ENCODE data around the gene FOXP4. TPM values are rescaled to one million over a fixed set of nuclear protein-coding genes. Genes with fewer than 3 reads are reported as not detected.

FOXP4 gene
- total RNA-seq, 1 donor from 2014 or later: 2.7 TPM

DNA sequence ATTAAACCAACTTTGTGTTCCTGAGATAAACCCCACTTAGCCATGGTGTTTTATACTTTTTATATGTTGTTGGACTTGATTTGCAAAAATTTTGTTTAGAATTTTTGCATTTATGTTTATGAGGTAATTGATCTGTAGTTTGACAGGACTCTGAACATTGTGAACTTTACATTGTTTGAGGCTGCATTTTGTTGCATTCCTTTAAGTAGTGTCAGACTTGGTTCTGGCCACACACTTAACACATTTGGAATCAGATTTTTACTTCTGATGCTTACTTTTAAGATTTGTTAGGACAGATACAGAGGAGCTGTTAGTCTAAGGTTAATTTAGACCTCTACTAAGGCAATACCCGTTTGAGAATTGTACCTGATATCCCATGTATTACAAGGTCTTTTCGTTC is 75.6 kb downstream of the FOXP4 start:
- Histone ChIP-seq H3K4me3 (no peak overlapping the region), H4K20me1 (ENCODE audit: low read depth) (no peaks in the 10 kb centered on the region), H3K36me3 (no peaks in the 10 kb centered on the region), H3K27me3 (no peaks in the 10 kb centered on the region), H3K27ac (no peak overlapping the region), H3K4me1 (peaks cover 7% of the 10 kb centered on the region), H3K79me2 (ENCODE audit: low read depth) (no peaks in the 10 kb centered on the region), H3K9ac (no peak overlapping the region), H3K9me3 (ENCODE audit: low read depth) (peaks cover 11% of the 10 kb centered on the region), H2AFZ (replicated peaks) (no peak overlapping the region), H3F3A (ENCODE audit: low read depth) (peaks cover 15% of the 10 kb centered on the region), H3K4me2 (no peak overlapping the region)
- Mint-ChIP-seq H3K9me3 (peaks cover 15% of the 10 kb centered on the region), H3K27ac (peak overlapping the region; percentile 85), H3K27me3 (ENCODE audit: insufficient read depth, low read depth) (peaks cover 5% of the 10 kb centered on the region), H3K4me1 (peaks cover 29% of the 10 kb centered on the region), H3K36me3 (no peaks in the 10 kb centered on the region), H3K4me3 (no peak overlapping the region)
- DNase-seq (ENCODE audit: low spot score): no peak
- TF ChIP-seq EZH2phosphoT487 (IDR thresholded peaks at IDR 0.05): no peak
- no peak for TF ChIP-seq CTCF (IDR thresholded peaks at IDR 0.05)
- no peak for TF ChIP-seq EZH2 (IDR thresholded peaks at IDR 0.05)

- H3K4me1 ChIP-seq: peaks cover 7% of the 10 kb centered on the region
- Mint-ChIP-seq H3K4me3 (no peak overlapping the region), H3K36me3 (no peaks in the 10 kb centered on the region), H3K27me3 (ENCODE audit: insufficient read depth, low read depth) (peaks cover 5% of the 10 kb centered on the region), H3K9me3 (peaks cover 15% of the 10 kb centered on the region), H3K4me1 (peaks cover 32% of the 10 kb centered on the region), H3K27ac (peak overlapping the region; percentile 85)
- peaks cover 11% of the 10 kb centered on the region for H3K9me3 ChIP-seq (ENCODE audit: low read depth)
- no peaks in the 10 kb centered on the region for H3K36me3 ChIP-seq
- H3K79me2 ChIP-seq (ENCODE audit: low read depth): no peaks in the 10 kb centered on the region
- peaks cover 15% of the 10 kb centered on the region for H3F3A ChIP-seq (ENCODE audit: low read depth)
- DNase-seq (ENCODE audit: low spot score): no peak
- H3K9ac ChIP-seq: no peak overlapping the region
- no peak overlapping the region for H2AFZ ChIP-seq (replicated peaks)
- no peak overlapping the region for H3K4me2 ChIP-seq
- no peaks in the 10 kb centered on the region for H4K20me1 ChIP-seq (ENCODE audit: low read depth)
- no peak overlapping the region for H3K4me3 ChIP-seq
- H3K27ac ChIP-seq: no peak overlapping the region
- H3K27me3 ChIP-seq: no peaks in the 10 kb centered on the region
- TF ChIP-seq EZH2 (IDR thresholded peaks at IDR 0.05): no peak
- no peak for TF ChIP-seq CTCF (IDR thresholded peaks at IDR 0.05)
- TF ChIP-seq EZH2phosphoT487 (IDR thresholded peaks at IDR 0.05): no peak
Observed at GRCh38 chr6:41622206-41622988, 76.2 kb downstream of the FOXP4 start.

DNA sequence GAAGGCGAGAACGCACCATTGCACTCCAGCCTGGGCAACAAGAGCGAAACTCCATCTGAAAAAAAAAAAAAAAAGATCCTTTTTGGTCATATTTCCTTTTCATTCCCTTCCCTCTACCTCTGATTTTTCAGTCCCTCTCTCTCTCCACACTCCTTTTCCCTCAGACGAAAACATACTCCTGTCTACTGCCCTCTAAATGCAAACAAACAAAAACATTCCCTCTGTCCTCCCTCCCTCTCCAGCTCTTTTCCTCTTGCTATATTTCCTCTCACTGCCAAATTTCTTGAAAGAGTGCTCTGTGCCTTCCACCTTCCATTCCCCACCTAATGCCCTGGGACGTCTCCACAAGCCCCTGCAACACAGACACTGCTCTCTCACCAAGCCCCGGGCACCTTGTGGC is 77.1 kb downstream of the FOXP4 start:
- DNase-seq (ENCODE audit: low spot score): no peak
- H3K27me3 Mint-ChIP-seq (ENCODE audit: insufficient read depth, low read depth): peaks cover 5% of the 10 kb centered on the region
- Histone ChIP-seq H3K4me3 (no peak overlapping the region), H3K36me3 (no peaks in the 10 kb centered on the region), H3K4me2 (no peak overlapping the region), H3K27me3 (no peaks in the 10 kb centered on the region), H3F3A (ENCODE audit: low read depth) (peaks cover 15% of the 10 kb centered on the region), H3K9me3 (ENCODE audit: low read depth) (peaks cover 11% of the 10 kb centered on the region), H3K9ac (no peak overlapping the region), H4K20me1 (ENCODE audit: low read depth) (no peaks in the 10 kb centered on the region), H2AFZ (replicated peaks) (no peak overlapping the region), H3K27ac (no peak overlapping the region), H3K79me2 (ENCODE audit: low read depth) (no peaks in the 10 kb centered on the region), H3K4me1 (peaks cover 7% of the 10 kb centered on the region)
- no peak for TF ChIP-seq CTCF (IDR thresholded peaks at IDR 0.05)
- TF ChIP-seq EZH2 (IDR thresholded peaks at IDR 0.05): no peak
- TF ChIP-seq EZH2phosphoT487 (IDR thresholded peaks at IDR 0.05): no peak
- H3K9me3 Mint-ChIP-seq: peaks cover 15% of the 10 kb centered on the region
- peak overlapping the region; percentile 1 for H3K27ac Mint-ChIP-seq
- H3K4me3 Mint-ChIP-seq: peak overlapping the region; percentile 39
- peaks cover 34% of the 10 kb centered on the region for H3K4me1 Mint-ChIP-seq
- H3K36me3 Mint-ChIP-seq: no peaks in the 10 kb centered on the region

All from neural progenitor cell (in vitro differentiated cells).